Stimulated activated CD8-positive, alpha-beta memory T cell treated with anti-CD3 and anti-CD28 coated beads, Interleukin-7, amount 100 ng/mL, for 4 hours (primary cell): ENCODE measurements around the gene PRKCZ.
A peak's percentile ranks its signal among the peaks of the same experiment; 100 is the strongest.

Experiments
- DNase-seq, 2 donors: peaks; one replicate each; pipeline ENCODE4 v3.0.0-alpha.2; 2020; ENCODE audit warnings: low read depth in 2 of 2

Gene PRKCZ

GRCh38 chr1:2194319-2194897 is 144.2 kb downstream of the PRKCZ start, which contains the start of gene FAAP20:
TSS of gene FAAP20 (minus strand) at chr1:2194772. CDS start at chr1:2194749, 23 bp downstream.
- peak; percentile 41 to 69 for DNase-seq

DNA sequence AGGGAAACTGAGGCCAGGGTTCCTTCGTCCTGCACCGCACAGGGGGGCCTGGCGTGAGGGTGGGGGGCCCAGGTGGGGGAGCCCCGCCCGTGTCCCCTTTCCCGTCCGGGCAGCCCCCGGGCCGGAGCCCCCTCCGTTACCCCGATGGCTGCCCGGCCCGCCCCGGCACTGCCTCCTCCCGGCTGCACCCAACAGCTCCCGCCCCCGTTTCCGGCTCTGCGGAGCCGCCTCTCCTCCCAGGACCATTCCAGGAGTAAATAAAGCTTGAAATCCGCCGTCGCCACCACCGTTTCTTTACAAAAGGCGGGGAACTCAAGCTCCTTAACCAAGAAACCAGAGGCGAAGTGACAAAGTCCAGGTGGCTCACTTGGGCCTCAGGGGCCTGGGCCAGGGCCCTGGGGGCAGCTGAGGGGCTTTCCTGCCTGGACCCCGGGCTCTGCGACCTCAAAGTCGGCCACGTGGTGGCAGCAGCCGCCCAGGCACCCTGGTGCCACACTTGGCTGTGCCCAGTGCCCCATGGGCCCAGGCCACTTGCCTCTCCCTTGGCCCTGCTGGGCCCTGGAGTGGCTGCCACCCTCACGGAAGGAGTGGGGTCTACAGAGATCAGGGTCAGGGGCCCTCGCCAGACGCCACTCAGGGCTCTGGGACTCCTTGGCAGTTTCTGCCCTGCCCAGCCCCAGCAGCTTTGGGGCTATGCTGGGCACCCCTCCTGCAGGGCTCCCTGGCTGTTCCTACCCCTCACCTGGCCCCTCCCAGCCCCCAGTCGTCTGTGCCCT is 144.9 kb downstream of the PRKCZ start:
- DNase-seq = peak; percentile 70 to 82

GRCh38 chr1:2195785-2196184 is 145.6 kb downstream of the PRKCZ start:
- DNase-seq = no peak

DNA sequence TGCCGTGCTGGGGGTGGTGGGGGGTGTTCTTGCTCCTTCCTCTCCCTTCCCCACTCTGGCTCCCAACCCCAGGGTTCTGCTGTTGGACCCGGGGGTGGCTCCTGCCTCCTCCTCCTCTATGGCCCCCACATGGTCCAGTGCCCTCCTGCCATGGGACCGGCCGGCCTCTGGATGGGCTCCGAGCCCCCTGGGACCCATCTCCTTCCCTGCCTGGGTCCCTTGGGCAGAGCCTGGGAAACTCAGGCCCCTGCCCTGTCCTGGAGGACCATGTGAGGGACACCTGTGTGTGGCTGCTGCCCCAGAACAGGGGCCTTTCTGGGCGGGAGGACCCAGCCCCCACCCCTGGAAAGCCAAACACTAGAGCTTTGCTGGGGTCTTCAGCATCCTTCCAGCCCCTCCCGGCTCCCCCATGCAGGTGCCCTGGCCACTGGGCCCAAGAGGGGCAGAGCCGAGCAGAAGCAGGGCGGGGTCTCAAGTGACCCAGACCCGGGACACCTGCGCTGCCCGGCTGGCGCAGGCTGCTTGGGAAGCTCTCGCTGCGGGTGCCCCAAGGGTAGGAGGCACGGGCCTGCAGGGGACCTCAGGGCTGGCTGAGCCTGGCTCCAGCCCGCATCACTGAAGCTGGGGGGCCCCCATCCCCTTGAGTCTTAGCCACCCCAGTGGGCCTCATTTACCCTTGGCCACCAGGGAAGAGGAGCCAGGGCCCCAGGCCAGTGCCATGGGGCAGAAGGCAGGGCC is 146.9 kb downstream of the PRKCZ start:
- no peak for DNase-seq

DNA sequence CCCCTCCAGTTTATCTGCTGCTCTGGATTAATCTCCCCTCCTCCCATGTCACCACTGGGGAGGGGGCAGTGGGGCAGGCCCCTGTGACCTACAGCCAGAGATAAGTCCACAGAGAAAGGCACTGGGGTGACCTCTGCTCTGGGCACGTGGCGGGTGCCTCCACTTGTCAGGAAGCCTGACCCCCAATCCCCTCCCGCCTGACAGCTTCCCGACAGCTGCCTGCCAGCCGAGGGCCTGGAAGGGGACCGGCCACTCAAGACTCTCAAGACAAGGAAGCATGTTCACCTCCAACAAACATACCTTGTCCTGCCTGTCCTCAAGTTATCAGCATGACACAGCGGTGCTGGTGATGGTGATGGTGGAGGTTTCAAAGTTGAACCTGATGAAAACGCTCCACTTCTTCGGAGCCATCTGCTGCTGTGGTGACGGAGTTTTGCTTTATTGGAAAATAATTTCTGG is 147.5 kb downstream of the PRKCZ start:
- no peak for DNase-seq

DNA sequence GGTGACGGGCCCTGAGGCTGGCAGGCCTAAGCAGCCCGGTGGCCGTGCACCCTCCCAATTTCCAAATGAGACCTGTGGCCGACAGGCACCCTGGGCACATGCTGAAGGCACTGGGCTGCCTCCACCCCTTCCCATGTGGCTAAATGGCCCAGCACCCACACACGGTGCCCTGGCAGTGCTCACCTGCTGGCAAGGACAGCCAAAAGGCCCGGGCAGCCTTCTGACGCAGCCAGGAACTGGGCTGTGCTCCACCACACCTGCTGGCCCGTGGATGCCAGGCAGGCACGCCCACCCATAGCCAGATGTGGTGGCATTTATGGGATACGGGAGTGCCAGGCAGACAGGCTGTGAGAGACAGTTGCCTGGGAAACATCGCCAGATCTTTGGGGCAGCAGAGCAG is 148.4 kb downstream of the PRKCZ start:
- no peak for DNase-seq

GRCh38 chr1:2199042-2199810 is 149.0 kb downstream of the PRKCZ start:
- DNase-seq = peak; percentile 73 to 78

- DNase-seq = no peak
These were observed 150.2 kb downstream of the PRKCZ start for GRCh38 chr1:2200308-2200943.

DNA sequence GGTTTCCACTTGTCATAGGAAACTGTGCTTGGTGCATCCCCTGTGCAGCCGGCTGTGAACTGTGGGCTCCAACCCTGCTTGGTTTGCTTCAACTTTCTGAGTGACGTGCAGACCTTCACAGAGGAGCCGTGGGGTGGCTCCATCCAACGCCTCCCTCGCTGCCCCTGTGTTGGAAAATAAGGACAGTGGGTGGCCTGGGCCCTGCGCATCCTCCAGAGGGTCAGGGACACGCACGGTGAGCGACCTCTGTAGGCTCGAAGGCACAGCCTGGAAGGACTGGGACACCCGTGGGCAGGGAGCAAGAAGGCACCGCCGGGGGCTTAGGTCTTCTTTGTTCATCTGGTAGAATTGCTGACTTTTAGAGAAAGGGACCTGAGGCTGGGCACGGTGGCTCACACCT is 150.9 kb downstream of the PRKCZ start:
- no peak for DNase-seq

DNA sequence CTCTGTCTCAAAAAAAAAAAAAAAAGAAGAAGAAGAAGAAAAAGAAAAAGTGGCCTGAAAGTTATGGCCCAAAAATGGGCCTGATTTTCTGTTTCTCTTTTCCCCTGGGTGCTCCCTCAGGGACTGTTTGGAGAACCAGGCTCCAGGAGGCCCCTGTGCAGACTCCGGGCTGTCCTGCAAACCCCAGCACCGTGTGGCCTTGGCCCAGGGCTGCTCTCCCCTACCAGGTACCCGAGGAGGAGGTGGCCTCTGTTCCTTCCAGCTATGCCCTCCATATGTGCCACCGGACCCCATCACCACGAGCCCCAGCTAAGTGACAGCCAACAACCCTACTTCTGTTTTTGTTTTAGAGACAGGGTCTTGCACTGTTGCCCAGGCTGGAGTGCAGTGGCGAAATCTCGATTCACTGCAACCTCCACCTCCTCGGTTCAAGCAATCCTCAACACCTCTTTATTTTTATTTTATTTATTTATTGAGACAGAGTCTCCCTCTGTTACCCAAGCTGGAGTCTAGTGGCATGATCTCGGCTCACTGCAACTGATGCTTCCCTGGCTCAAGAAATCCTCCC is 151.9 kb downstream of the PRKCZ start:
- no peak for DNase-seq

- DNase-seq = no peak
These were observed 152.8 kb downstream of the PRKCZ start for GRCh38 chr1:2202843-2203601.

DNA sequence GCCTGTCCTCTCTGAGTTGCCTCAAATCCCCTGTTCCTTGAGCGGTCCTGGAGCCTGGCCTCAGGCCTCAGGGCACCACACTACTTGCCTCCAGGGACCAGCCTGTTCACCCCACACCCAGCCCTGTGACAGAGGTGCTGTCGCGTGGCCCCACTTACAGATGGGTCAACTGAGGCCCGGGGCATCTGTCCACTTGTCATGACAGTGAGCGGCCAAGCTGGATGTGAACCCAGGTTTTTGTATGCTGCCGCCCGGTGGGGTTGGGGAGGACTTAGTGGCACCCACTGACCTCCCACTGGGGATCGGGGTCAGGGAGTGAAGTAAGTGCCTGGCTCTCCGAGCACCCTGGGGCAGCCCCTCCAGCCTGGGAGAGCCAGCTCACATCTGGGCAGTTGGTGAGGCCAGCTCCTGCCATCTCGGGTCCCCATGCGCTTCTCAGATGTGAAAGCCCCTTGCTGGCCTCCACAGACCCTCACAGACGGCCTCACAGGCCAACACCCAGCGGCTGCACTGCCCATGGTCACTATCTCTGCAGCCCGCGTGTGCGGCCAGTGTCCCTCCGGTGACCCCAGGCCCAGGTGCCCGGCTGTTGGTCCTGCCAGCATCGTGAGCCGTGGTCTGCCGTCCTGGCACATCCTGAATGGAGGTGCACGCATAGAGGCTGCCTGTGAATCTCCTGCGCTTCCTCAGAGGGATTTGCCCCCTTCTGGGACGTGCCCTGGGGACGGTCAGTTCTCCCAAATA is 153.6 kb downstream of the PRKCZ start:
- no peak for DNase-seq

DNA sequence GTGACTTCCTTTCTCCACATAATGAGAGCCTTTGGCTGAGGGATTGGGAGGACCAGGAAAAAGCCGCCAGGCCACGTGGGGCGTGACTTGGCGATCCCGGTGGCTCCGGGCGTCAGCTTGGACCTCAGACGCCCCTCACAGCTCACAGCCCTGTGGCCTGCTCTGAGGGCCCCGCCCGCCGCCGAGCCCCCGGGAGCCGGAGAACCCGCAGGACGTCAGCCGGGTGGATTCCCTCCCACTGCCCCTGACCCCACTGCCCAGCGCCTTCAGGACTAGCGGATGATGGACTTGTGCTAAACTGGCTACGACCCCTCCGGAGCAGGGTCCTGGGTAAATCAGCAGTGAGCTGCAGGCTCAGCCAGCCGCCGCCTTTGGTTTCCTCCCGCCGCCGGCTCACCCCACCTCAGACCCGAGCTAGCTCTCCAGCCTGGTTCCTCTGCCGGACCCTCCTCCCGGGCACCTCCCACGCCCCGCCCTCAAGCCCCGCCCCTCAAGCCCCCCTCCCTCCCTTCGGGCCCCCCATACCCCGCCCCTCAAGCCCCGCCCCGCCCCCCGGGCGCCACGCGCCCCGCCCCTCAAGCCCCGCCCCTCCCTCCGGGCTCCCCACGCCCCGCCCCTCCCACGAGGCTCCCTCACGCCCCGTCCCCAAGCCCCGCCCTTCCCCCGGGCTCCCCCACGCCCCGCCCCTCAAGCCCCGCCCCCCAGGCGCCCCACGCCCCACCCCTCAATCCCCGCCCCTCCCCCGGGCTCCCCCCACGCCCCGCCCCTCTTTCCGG is 154.4 kb downstream of the PRKCZ start:
- DNase-seq = no peak

- DNase-seq = peak; percentile 90
These were observed 155.2 kb downstream of the PRKCZ start for GRCh38 chr1:2205191-2205952.

DNA sequence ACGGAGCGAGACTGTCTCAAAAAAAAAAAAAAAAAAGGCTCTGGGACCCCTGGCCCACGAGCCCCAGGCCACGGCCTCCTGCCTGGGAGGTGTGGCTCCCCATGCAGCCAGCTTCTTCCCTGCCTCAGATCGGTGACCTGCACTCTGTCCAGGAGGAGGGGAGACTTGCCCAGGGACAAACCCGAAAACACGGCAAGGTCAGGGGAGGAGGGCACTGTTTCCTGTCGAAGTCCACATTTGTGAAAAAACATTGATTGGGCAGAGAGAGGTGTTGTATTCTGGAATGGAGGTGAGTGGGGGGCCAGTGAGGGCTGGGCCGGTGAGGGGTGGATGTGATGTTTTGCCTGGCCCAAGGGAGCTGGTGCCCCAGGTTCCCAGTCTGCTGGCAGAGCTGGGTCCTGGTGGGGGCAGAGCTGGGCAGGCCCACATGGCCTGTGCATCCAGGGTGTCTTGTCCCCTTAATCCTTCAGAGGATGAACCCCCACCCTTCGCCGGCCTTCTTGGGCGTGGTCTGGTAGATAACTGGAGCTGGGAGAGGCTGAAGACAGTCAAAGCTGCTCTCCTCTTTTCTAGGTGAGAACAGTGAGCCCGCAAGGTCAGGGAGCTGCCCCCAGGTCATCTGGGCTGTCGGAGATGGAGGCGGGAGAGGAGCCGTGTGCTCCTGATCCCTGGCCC is 156.7 kb downstream of the PRKCZ start:
- DNase-seq = no peak

DNA sequence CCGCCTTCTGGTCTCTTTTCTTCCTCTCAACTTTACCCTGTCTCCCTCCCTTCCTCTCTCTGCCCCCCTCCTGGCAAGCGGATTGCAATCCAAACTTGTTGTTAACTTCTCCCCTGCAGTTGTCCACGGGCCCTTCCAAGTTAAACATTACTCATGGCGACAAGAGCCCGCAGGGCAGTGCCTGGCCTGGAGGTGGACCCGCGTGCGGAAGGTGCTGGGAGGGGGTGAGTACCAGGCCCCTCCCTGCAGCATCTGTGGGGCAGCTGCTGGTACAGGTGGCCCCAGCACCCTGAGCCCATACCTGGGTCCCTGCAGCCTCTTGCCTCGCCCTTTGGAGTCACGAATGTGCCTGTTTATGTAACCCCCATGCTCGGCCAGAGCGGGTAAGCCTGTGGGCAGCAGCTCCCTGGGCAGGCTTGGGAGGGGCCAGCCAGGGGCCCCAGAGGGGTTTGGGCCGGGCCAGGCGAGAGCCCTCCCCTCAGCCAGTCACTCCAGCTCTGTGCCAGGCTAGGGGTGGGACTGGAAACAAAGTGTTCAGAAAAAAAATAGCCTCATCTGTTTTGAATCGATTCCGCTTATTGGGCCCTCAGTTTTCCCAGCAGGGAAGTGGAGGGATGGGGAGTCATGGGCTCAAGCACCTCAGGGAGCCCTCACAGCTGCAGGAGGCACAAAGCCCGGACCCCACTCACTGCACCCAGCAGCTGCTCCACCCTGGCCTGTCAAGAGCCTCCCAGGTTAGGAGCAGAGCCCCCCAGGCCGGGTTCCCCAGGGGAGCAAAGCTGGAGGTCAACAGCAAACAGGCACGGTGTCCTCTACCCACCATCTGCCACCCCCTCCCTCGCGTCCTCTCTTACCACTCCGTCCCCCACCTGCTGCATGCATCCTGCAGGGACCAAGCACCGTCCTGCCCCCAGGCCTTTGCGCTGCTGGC is 158.4 kb downstream of the PRKCZ start:
- no peak for DNase-seq
